Endodermal cell (in vitro differentiated cells): ENCODE data around the gene CSE1L. TPM values are rescaled to one million over a fixed set of nuclear protein-coding genes. Genes with fewer than 3 reads are reported as not detected.

Experiments used
- DNase-seq: peaks from one replicate; pipeline ENCODE4 v3.0.0-alpha.2; 2017
- H3K27ac ChIP-seq: 2 replicates; pipeline ENCODE4 v1.5.1; 2013; ENCODE audit warnings: mild to moderate bottlenecking, low read depth, low read length, moderate library complexity
- H3K27me3 ChIP-seq: 2 replicates; pipeline ENCODE4 v1.6.1; 2013; ENCODE audit warnings: mild to moderate bottlenecking, low read length, moderate library complexity; ENCODE audit not compliant: insufficient read depth, control insufficient read depth, poor library complexity, severe bottlenecking
- H3K36me3 ChIP-seq: 2 replicates; pipeline ENCODE4 v1.7.0; 2013; ENCODE audit warnings: mild to moderate bottlenecking, low read length, moderate library complexity; ENCODE audit not compliant: control insufficient read depth, insufficient read depth
- H3K4me1 ChIP-seq: one replicate; pipeline ENCODE4 v1.7.0; 2013; ENCODE audit warnings: low read length; ENCODE audit not compliant: control insufficient read depth, insufficient read depth
- H3K4me3 ChIP-seq: 2 replicates; pipeline ENCODE4 v1.5.1; 2013; ENCODE audit warnings: mild to moderate bottlenecking, low read length, moderate library complexity
- H3K9ac ChIP-seq: 2 replicates; pipeline ENCODE4 v1.6.1; 2013; ENCODE audit warnings: mild to moderate bottlenecking, low read length, moderate library complexity; ENCODE audit not compliant: poor library complexity, severe bottlenecking; ENCODE audit errors: extremely low read depth
- H3K9me3 ChIP-seq: 2 replicates; pipeline ENCODE4 v1.6.1; 2013; ENCODE audit warnings: mild to moderate bottlenecking, low read length, moderate library complexity; ENCODE audit not compliant: control insufficient read depth
- H3K27ac Mint-ChIP-seq: 2 replicates; pipeline ENCODE4 v1.8.0; 2020; ENCODE audit warnings: mixed read lengths
- H3K27me3 Mint-ChIP-seq: 2 replicates; pipeline ENCODE4 v1.8.0; 2021; ENCODE audit warnings: mild to moderate bottlenecking, mixed read lengths; ENCODE audit not compliant: insufficient read depth
- H3K36me3 Mint-ChIP-seq: 2 replicates; pipeline ENCODE4 v1.8.0; 2020; ENCODE audit warnings: low read depth, mixed read lengths
- H3K4me1 Mint-ChIP-seq: 2 replicates; pipeline ENCODE4 v1.8.0; 2020; ENCODE audit warnings: mixed read lengths
- H3K4me3 Mint-ChIP-seq: 2 replicates; pipeline ENCODE4 v1.8.0; 2020; ENCODE audit warnings: mild to moderate bottlenecking, moderate library complexity, mixed read lengths
- H3K9me3 Mint-ChIP-seq: 2 replicates; pipeline ENCODE4 v1.8.0; 2020; ENCODE audit warnings: mild to moderate bottlenecking, mixed read lengths
- CTCF ChIP-seq: fragments of 200-600 bp; sonication (generic); conservative IDR thresholded peaks from 2 replicates; pipeline ENCODE4 v1.5.0; 2021; ENCODE audit warnings: antibody characterized with exemption, mild to moderate bottlenecking
- WGBS, 2 experiments: methylation state at CpG; one replicate each; pipeline versions ENCODE4 v1.1.5 to v1.1.7; 2013; ENCODE audit warnings: missing lambda C conversion rate in 2 of 2, mixed read lengths in 1 of 2; ENCODE audit not compliant: insufficient coverage in 1 of 2, insufficient read length in 1 of 2; 5-methylcytosine and 5-hydroxymethylcytosine counted together
- total RNA-seq, 2 donors: library from RNA; stranded (reverse); fragmentation: NEBNext Ultra II Directional in 1 of 2; extraction: Animal tissue kit (Norgen Biotek cat#: 25700) in 1 of 2; gene quantifications; 2 replicates in 1 of 2; 3 replicates in 1 of 2; pipeline ENCODE4 v1.2.1, GENCODE V29; 2021

The CSE1L gene
- total RNA-seq, 2 donors from 2014 or later, result 161 to 180 TPM

DNA sequence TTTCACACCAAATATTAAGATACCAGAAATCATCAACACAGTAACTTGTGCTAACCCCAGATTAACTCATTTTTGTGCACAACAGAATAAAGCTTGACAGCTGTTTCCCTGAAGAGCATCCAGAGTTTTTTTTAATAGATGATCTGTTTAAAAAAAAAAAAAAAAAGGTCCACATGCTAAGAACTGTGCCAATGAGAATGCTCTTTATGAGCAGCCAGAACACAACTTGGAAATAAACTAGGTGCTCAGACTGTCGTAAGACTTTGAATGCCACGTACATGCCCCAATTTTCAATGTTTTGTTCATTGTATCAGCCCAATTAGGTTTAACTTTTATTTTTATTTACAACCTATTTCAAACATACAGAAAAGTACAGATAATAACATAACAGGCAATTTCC is 94.7 kb downstream of the CSE1L start:
- no peak overlapping the region for H3K9ac ChIP-seq
- no peaks in the 10 kb centered on the region for H3K27me3 ChIP-seq
- Mint-ChIP-seq H3K27ac (no peak overlapping the region), H3K4me1 (no peaks in the 10 kb centered on the region), H3K36me3 (peaks cover 56% of the 10 kb centered on the region), H3K9me3 (no peaks in the 10 kb centered on the region), H3K4me3 (no peak overlapping the region), H3K27me3 (no peaks in the 10 kb centered on the region)
- no peak overlapping the region for H3K27ac ChIP-seq
- H3K4me3 ChIP-seq, result no peak overlapping the region
- H3K4me1 ChIP-seq, result no peaks in the 10 kb centered on the region
- TF ChIP-seq CTCF, result no peak
- H3K36me3 ChIP-seq, result peaks cover 47% of the 10 kb centered on the region
- no peaks in the 10 kb centered on the region for H3K9me3 ChIP-seq
- WGBS, 2 experiments, result 91 to 94% methylated on average over 2 of the region's 2 CpGs
- DNase-seq, result no peak

Other genes starting within 250 kb of the CSE1L start
- gene PREX1, start 218.3 kb upstream of the CSE1L start, total RNA-seq, result 10 to 100 TPM; 65.3 to 70.5 TPM
- gene ARFGEF2, start 124.6 kb upstream of the CSE1L start, total RNA-seq, result 10 to 100 TPM; 23.6 to 29.4 TPM
- 10 to 100 TPM; 90.2 to 95.5 TPM for gene STAU1, start 142.0 kb downstream of the CSE1L start, total RNA-seq
- gene DDX27, start 173.1 kb downstream of the CSE1L start, total RNA-seq, result 10 to 100 TPM; 40.4 to 45.2 TPM
- gene ZNFX1, start 231.7 kb downstream of the CSE1L start, total RNA-seq, result 1 to 10 TPM; 8.1 to 8.9 TPM